H9 (cell line): ENCODE measurements around the gene SDHAF2. TPM values are rescaled to one million over a fixed set of nuclear protein-coding genes. Genes with fewer than 3 reads are reported as not detected.

ENCODE experiments used
- DNase-seq: peaks from one replicate; pipeline ENCODE4 v3.0.0-alpha.2; 2017
- H2AFZ ChIP-seq: one replicate; pipeline ENCODE4 v1.6.1; 2013; ENCODE audit warnings: mild to moderate bottlenecking, low read length, control low read depth, moderate library complexity
- H2AK5ac ChIP-seq: 2 replicates; pipeline ENCODE4 v1.6.1; 2013; ENCODE audit warnings: low read length, control low read depth, mixed read lengths; ENCODE audit not compliant: insufficient read length
- H2BK120ac ChIP-seq: one replicate; pipeline ENCODE4 v1.6.1; 2013; ENCODE audit warnings: low read depth, mild to moderate bottlenecking, low read length, control low read depth, inconsistent platforms; ENCODE audit not compliant: poor library complexity, severe bottlenecking
- H2BK12ac ChIP-seq: 2 replicates; pipeline ENCODE4 v1.6.1; 2013; ENCODE audit warnings: low read length, control low read depth, mixed read lengths, low read depth; ENCODE audit not compliant: insufficient read length
- H2BK15ac ChIP-seq: 2 replicates; pipeline ENCODE4 v1.6.1; 2013; ENCODE audit warnings: low read depth, low read length, control low read depth
- H2BK20ac ChIP-seq: one replicate; pipeline ENCODE4 v1.6.1; 2013; ENCODE audit warnings: low read depth, mild to moderate bottlenecking, low read length, control low read depth, inconsistent platforms; ENCODE audit not compliant: poor library complexity, severe bottlenecking
- H2BK5ac ChIP-seq: 2 replicates; pipeline ENCODE4 v1.6.1; 2013; ENCODE audit warnings: low read length, control low read depth, mixed read lengths; ENCODE audit not compliant: insufficient read length
- H3K14ac ChIP-seq: 2 replicates; pipeline ENCODE4 v1.6.1; 2013; ENCODE audit warnings: low read length, control low read depth; ENCODE audit not compliant: insufficient read depth
- H3K18ac ChIP-seq: 2 replicates; pipeline ENCODE4 v1.6.1; 2013; ENCODE audit warnings: low read depth, mild to moderate bottlenecking, mixed read lengths, low read length, control low read depth; ENCODE audit not compliant: insufficient read length
- H3K23ac ChIP-seq: 2 replicates; pipeline ENCODE4 v1.6.1; 2013; ENCODE audit warnings: low read length, control low read depth, mixed read lengths, low read depth; ENCODE audit not compliant: insufficient read length
- H3K23me2 ChIP-seq: 2 replicates; pipeline ENCODE4 v1.6.1; 2013; ENCODE audit warnings: low read depth, mild to moderate bottlenecking, mixed read lengths, low read length, control low read depth; ENCODE audit not compliant: insufficient read length, poor library complexity, severe bottlenecking
- H3K27ac ChIP-seq: 2 replicates; pipeline ENCODE4 v1.5.1; 2013; ENCODE audit warnings: low read length, control low read depth, mixed read lengths, low read depth; ENCODE audit not compliant: insufficient read length
- H3K27me3 ChIP-seq: 2 replicates; pipeline ENCODE4 v1.6.1; 2013; ENCODE audit warnings: low read length, control low read depth, inconsistent platforms; ENCODE audit not compliant: insufficient read depth
- H3K4ac ChIP-seq: 2 replicates; pipeline ENCODE4 v1.6.1; 2013; ENCODE audit warnings: low read depth, mild to moderate bottlenecking, control low read depth, inconsistent platforms, low read length, moderate library complexity
- H3K4me1 ChIP-seq: 2 replicates; pipeline ENCODE4 v1.6.1; 2013; ENCODE audit warnings: low read length, control low read depth, inconsistent platforms; ENCODE audit not compliant: insufficient read depth
- H3K4me2 ChIP-seq: 2 replicates; pipeline ENCODE4 v1.6.1; 2013; ENCODE audit warnings: low read length, control low read depth, mixed read lengths; ENCODE audit not compliant: insufficient read length, insufficient read depth
- H3K56ac ChIP-seq: 2 replicates; pipeline ENCODE4 v1.6.1; 2013; ENCODE audit warnings: low read depth, mild to moderate bottlenecking, mixed read lengths, low read length, control low read depth; ENCODE audit not compliant: insufficient read length
- H3K79me1 ChIP-seq: 2 replicates; pipeline ENCODE4 v1.6.1; 2013; ENCODE audit warnings: low read depth, mild to moderate bottlenecking, moderate library complexity, low read length, control low read depth, inconsistent platforms; ENCODE audit not compliant: insufficient read depth, poor library complexity, severe bottlenecking
- H3K79me2 ChIP-seq: 2 replicates; pipeline ENCODE4 v1.6.1; 2013; ENCODE audit warnings: low read length, control low read depth, inconsistent platforms; ENCODE audit not compliant: insufficient read depth
- H3K9ac ChIP-seq: 2 replicates; pipeline ENCODE4 v1.6.1; 2013; ENCODE audit warnings: low read length, control low read depth, mixed read lengths; ENCODE audit not compliant: insufficient read length; ENCODE audit errors: extremely low read depth
- H3K9me3 ChIP-seq: one replicate; pipeline ENCODE4 v1.6.1; 2013; ENCODE audit warnings: low read depth, low read length, inconsistent platforms; ENCODE audit not compliant: control insufficient read depth
- H3T11ph ChIP-seq: one replicate; pipeline ENCODE4 v1.6.1; 2013; ENCODE audit warnings: mild to moderate bottlenecking, low read length, control low read depth, inconsistent platforms
- H4K20me1 ChIP-seq: one replicate; pipeline ENCODE4 v1.6.1; 2013; ENCODE audit not compliant: control insufficient read depth, insufficient read length, insufficient read depth
- H4K5ac ChIP-seq: 2 replicates; pipeline ENCODE4 v1.6.1; 2013; ENCODE audit warnings: low read depth, mild to moderate bottlenecking, mixed read lengths, low read length, control low read depth; ENCODE audit not compliant: insufficient read length
- H4K8ac ChIP-seq: replicated peaks from 2 replicates; pipeline ENCODE4 v1.6.1; 2013; ENCODE audit warnings: low read length, control low read depth, mixed read lengths, low read depth; ENCODE audit not compliant: insufficient read length
- H4K91ac ChIP-seq: 2 replicates; pipeline ENCODE4 v1.6.1; 2013; ENCODE audit warnings: low read depth, mild to moderate bottlenecking, moderate library complexity, mixed read lengths, low read length, control low read depth; ENCODE audit not compliant: insufficient read length
- H3K27ac Mint-ChIP-seq, 3 experiments: 2 replicates in 2 of 3; 3 replicates in 1 of 3; pipeline ENCODE4 v1.8.0; 2020 to 2021; ENCODE audit warnings: mixed read lengths in 3 of 3, mild to moderate bottlenecking in 1 of 3, moderate library complexity in 1 of 3
- H3K27me3 Mint-ChIP-seq: 2 replicates; pipeline ENCODE4 v1.8.0; 2021; ENCODE audit warnings: low read depth, mild to moderate bottlenecking, moderate library complexity, mixed read lengths
- H3K36me3 Mint-ChIP-seq, 3 experiments: 2 replicates in 2 of 3; 3 replicates in 1 of 3; pipeline ENCODE4 v1.8.0; 2020 to 2021; ENCODE audit warnings: low read depth in 3 of 3, mixed read lengths in 3 of 3; ENCODE audit not compliant: insufficient read depth in 1 of 3
- H3K4me1 Mint-ChIP-seq, 2 experiments: 2 replicates each; pipeline ENCODE4 v1.8.0; 2020; ENCODE audit warnings: mixed read lengths in 2 of 2
- H3K4me3 Mint-ChIP-seq, 2 experiments: 2 replicates in 1 of 2; 3 replicates in 1 of 2; pipeline ENCODE4 v1.8.0; 2020 to 2021; ENCODE audit warnings: mild to moderate bottlenecking in 2 of 2, mixed read lengths in 2 of 2, moderate library complexity in 1 of 2
- H3K9me3 Mint-ChIP-seq, 2 experiments: 2 replicates in 1 of 2; 3 replicates in 1 of 2; pipeline ENCODE4 v1.8.0; 2020; ENCODE audit warnings: mild to moderate bottlenecking in 2 of 2, mixed read lengths in 2 of 2, moderate library complexity in 1 of 2
- CTCF ChIP-seq: fragments of 200-600 bp; sonication (generic); conservative IDR thresholded peaks from 3 replicates; pipeline ENCODE4 v1.8.0; 2021; ENCODE audit warnings: antibody characterized with exemption, mild to moderate bottlenecking
- WGBS: extraction: QIAGEN DNeasy Blood & Tissue Kit; methylation state at CpG from one replicate; pipeline ENCODE4 v1.1.7; 2013; ENCODE audit warnings: missing lambda C conversion rate, low lambda C conversion rate, mixed read lengths; ENCODE audit not compliant: insufficient read length; ENCODE audit errors: extremely low coverage; 5-methylcytosine and 5-hydroxymethylcytosine counted together
- total RNA-seq: library from RNA; stranded (reverse); gene quantifications from 2 replicates; pipeline ENCODE4 v1.2.1, GENCODE V29; 2021

The SDHAF2 gene
- total RNA-seq, 1 experiment from 2014 or later: 41.8 TPM

- no peak overlapping the region for H4K8ac ChIP-seq
- H3K56ac ChIP-seq: no peak overlapping the region
- H3T11ph ChIP-seq: no peak overlapping the region
- TF ChIP-seq CTCF: no peak
- H3K79me2 ChIP-seq: no peaks in the 10 kb centered on the region
- H3K14ac ChIP-seq: no peak overlapping the region
- peak overlapping the region in 1 of 3 experiments; percentile 14; a peak in 2 of 7 replicates for H3K27ac Mint-ChIP-seq
- no peak for DNase-seq
- H3K4me1 ChIP-seq: no peaks in the 10 kb centered on the region
- no peak overlapping the region for H4K5ac ChIP-seq
- no peaks in the 10 kb centered on the region for H3K27me3 ChIP-seq
- no peaks in the 10 kb centered on the region for H4K20me1 ChIP-seq
- H3K4ac ChIP-seq: no peak overlapping the region
- H2BK20ac ChIP-seq: no peak overlapping the region
- no peak overlapping the region for H2BK12ac ChIP-seq
- H3K27me3 Mint-ChIP-seq: no peaks in the 10 kb centered on the region
- no peak overlapping the region for H3K23ac ChIP-seq
- no peak overlapping the region for H4K91ac ChIP-seq
- H2AK5ac ChIP-seq: no peak overlapping the region
- H3K79me1 ChIP-seq: no peaks in the 10 kb centered on the region
- no peak overlapping the region for H3K4me2 ChIP-seq
- H2AFZ ChIP-seq: no peak overlapping the region
- no peak overlapping the region for H3K27ac ChIP-seq
- H2BK5ac ChIP-seq: no peak overlapping the region
- no CpG with 5 or more reads among the region's 2 CpGs for WGBS
- no peak overlapping the region for H3K4me3 Mint-ChIP-seq
- H3K36me3 Mint-ChIP-seq: peaks cover 26 to 56% (median 56%) of the 10 kb centered on the region in 3 experiments
- no peaks in the 10 kb centered on the region for H3K23me2 ChIP-seq
- no peaks in the 10 kb centered on the region for H3K4me1 Mint-ChIP-seq
- H3K9ac ChIP-seq: no peak overlapping the region
- H2BK120ac ChIP-seq: no peak overlapping the region
- no peak overlapping the region for H2BK15ac ChIP-seq
- H3K9me3 ChIP-seq: no peaks in the 10 kb centered on the region
- H3K9me3 Mint-ChIP-seq: no peaks in the 10 kb centered on the region
- H3K18ac ChIP-seq: no peak overlapping the region
These were observed 28.8 kb upstream of the SDHAF2 start for GRCh38 chr11:61401173-61401572.
